LNCAP (cell line): Measurements from ENCODE around the gene LRP1B.

ENCODE experiments used
- CTCF ChIP-seq: fragments of 450-650 bp; IDR thresholded peaks from 2 replicates; pipeline ENCODE4 v1.5.1; 2017; ENCODE audit warnings: mild to moderate bottlenecking

The LRP1B gene

GRCh38 chr2:140658760-140659692 lies 1471.8 kb downstream of the LRP1B start:
- TF ChIP-seq CTCF = no peak

GRCh38 chr2:140657657-140658056 lies 1473.2 kb downstream of the LRP1B start:
- no peak for TF ChIP-seq CTCF

- no peak for TF ChIP-seq CTCF
Measured at GRCh38 chr2:140654565-140654964, 1476.3 kb downstream of the LRP1B start.

- no peak for TF ChIP-seq CTCF
Measured at GRCh38 chr2:140650825-140651224, 1480.0 kb downstream of the LRP1B start.

GRCh38 chr2:140648393-140648792 lies 1482.4 kb downstream of the LRP1B start:
- no peak for TF ChIP-seq CTCF

- TF ChIP-seq CTCF = no peak
Measured at GRCh38 chr2:140643761-140644187, 1487.0 kb downstream of the LRP1B start.

GRCh38 chr2:140641163-140641562 lies 1489.7 kb downstream of the LRP1B start:
- TF ChIP-seq CTCF = no peak
